HG03354 (cell line): ENCODE measurements around the gene CROCC.
A peak's percentile ranks its signal among the peaks of the same experiment; 100 is the strongest.
"Not testable (repeated sequence)": the region's sequence is repeated elsewhere in the genome, so short reads cannot be mapped to it uniquely, and the experiment has no call there.

Experiments used
- ATAC-seq: cut with Tn5 transposase; IDR thresholded peaks from one replicate; pipeline ENCODE4 v1.9.1; 2021; ENCODE audit warnings: mild to moderate bottlenecking; ENCODE audit not compliant: unreplicated experiment, poor library complexity, severe bottlenecking

Gene CROCC

GRCh38 chr1:16895233-16895597 is 26.5 kb upstream of the CROCC start:
- not testable (repeated sequence) for ATAC-seq

- peak; percentile 99 for ATAC-seq
Measured at GRCh38 chr1:16895598-16896315, 26.0 kb upstream of the CROCC start, which contains the start of gene RNU1-2. TSS of gene RNU1-2 (plus strand) at chr1:16895980.

- ATAC-seq, result peak; percentile 21
Measured at GRCh38 chr1:16896316-16897055, 25.2 kb upstream of the CROCC start.

GRCh38 chr1:16897653-16898052 is 24.1 kb upstream of the CROCC start:
- ATAC-seq, result not testable (repeated sequence)

GRCh38 chr1:16898298-16898697 is 23.4 kb upstream of the CROCC start:
- ATAC-seq, result not testable (repeated sequence)

GRCh38 chr1:16899020-16899419 is 22.7 kb upstream of the CROCC start:
- ATAC-seq, result not testable (repeated sequence)

- ATAC-seq, result no peak
Measured at GRCh38 chr1:16900751-16901150, 21.0 kb upstream of the CROCC start.

- ATAC-seq, result not testable (repeated sequence)
Measured at GRCh38 chr1:16901371-16901770, 20.4 kb upstream of the CROCC start.

- ATAC-seq, result no peak
Measured at GRCh38 chr1:16903054-16903453, 18.7 kb upstream of the CROCC start.

- ATAC-seq, result no peak
Measured at GRCh38 chr1:16903458-16903796, 18.3 kb upstream of the CROCC start.

- peak; percentile 91 for ATAC-seq
Measured at GRCh38 chr1:16904560-16905109, 17.1 kb upstream of the CROCC start.

- peak; percentile 84 for ATAC-seq
Measured at GRCh38 chr1:16905110-16905867, 16.4 kb upstream of the CROCC start.

- no peak for ATAC-seq
Measured at GRCh38 chr1:16905868-16906702, 15.6 kb upstream of the CROCC start.

GRCh38 chr1:16906873-16907272 is 14.9 kb upstream of the CROCC start:
- no peak for ATAC-seq

GRCh38 chr1:16907870-16908758 is 13.6 kb upstream of the CROCC start:
- ATAC-seq, result no peak

GRCh38 chr1:16911851-16912721 is 9.6 kb upstream of the CROCC start:
- ATAC-seq, result not testable (repeated sequence)

- ATAC-seq, result not testable (repeated sequence)
Measured at GRCh38 chr1:16912742-16913141, 9.0 kb upstream of the CROCC start.
